Stimulated activated CD4-positive, alpha-beta T cell treated with anti-CD3 and anti-CD28 coated beads, Interleukin-1b, Interleukin-23, amount 100 ng/mL, for 1 hour (primary cell): Measurements from ENCODE around the gene QSOX1.

Experiments
- DNase-seq, 2 donors: peaks; one replicate each; pipeline ENCODE4 v3.0.0-alpha.2; 2020; ENCODE audit warnings: low read depth in 2 of 2

QSOX1 gene

DNA sequence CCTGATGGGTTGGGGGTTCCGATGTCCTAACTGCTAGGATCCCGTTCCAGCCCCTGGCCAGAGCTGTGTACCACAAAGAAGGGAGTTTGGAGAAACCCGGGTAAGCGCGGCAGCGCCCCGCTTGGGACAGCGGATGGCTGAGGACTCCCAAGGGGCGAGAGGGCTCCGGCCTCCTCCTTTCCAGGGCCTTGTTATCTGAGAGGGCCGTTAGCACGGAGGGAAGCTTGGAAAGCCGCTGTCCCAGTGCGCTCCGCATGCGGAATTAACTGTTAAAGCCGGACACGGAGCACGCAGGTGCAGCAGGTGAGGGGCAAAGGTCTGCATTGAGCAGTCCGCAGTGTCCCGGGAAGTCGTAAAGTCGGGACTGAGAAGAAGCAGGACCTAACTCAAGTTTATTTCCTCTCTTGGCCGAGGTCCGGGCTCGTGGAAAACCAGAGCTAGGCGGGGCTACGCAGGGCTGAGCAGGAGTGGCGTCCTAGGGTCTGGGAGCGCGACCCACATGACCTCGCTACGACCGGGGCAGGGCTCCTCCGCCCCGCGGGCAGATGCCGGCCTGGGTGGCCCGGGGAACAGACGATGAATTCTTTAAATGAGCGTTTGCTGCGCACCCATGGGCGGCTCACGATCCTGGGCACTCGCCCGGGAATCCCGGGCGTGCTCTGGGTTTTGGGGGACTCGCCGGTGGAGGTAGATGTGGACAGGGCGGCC, 79.9 kb downstream of the QSOX1 start:
- no peak for DNase-seq

DNA sequence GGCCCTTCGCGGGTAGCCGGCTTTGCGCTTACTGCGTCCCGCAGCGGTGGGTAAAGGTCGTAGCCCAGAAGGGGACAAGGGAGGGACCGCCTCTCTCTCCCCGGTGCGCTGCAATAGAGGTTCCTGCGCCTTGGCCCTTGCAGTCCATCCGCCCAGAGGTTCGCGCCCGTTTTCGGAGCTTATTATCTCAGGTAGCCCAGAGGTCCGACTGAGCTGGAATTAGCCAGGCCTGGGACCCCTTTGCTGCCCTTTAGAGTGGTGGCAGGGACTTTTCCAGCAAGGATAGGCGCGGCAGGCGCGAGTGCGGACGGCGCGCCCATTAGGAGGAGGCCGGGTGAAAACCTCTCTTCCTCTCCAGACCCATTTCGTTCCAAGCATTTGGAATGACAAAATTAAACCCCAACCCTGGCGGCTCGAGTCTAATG, 80.4 kb downstream of the QSOX1 start:
- no peak for DNase-seq

DNA sequence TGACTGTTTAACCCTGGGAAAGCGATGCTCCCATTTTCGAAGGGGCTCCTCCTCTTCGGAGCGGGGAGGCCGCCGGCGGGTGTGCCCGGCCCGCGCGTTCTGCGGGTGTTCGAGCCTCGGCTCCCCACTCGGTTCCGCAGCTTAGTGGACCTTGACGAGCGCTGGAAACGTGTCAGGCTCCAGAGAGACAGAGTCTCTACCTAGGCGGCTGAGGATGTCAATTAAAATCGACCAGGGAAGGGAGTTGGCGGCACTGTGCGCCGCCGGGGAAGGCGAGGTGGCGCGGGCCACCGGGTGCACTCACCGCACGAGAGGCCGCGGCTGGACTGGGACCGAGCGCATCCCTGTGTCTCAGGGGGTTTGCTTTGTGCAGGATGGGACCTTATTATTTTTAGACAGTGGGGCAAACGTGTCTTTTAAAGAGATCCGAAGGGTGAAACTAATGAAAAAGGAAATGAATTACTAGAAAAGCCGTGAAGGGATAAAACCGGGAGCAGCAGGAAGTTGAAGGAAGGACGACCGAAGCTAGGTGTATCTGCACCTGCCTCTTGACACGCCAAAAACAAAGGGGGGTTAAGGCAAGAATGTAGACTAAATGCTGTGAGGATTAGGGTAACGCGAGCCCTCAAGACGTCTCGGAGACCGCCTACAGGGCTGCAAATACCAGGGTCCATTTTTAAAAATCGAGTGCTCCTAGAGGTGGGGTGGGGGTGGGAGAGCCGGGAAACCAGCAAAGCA, 81.0 kb downstream of the QSOX1 start:
- no peak for DNase-seq

DNA sequence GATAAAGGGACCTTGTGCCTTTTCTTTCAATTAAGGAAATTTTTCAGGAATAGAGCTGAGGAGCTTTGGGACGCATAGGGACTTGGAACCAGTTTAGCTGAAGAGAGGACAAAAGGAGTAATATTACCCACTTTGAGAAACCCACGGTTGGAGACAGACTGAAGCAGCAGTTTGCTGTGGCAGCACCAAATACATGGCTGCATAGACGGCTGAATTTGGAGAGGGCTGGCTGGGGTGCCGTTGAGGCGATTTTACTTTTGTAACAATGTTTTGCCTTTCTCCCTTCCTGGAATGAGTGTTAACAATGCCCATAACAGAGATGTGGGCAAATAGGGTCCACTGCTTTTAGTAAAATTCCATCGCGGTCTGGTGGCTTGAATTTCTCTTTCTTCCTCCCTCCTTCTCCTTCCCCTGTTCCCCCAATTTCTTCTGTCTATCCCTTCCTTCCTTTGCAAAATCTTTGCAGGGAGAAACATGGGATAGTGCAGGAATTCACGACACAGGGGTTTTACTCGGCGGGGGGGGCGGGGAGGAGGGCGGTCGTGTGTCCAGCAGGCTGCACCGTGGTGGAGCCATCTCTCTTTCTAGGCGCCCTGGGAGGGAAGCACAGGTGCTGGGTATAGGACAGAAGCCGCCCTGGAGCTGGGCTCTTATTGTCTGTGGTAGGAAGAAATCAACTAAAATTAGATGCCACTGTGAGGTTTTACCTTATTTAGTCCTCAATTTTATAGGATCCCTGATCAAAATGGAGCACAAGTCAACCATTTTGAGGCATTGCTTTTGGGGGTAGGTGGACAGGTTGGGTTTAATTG, 82.2 kb downstream of the QSOX1 start:
- no peak for DNase-seq

GRCh38 chr1:180237869-180238476, 83.3 kb downstream of the QSOX1 start:
- no peak for DNase-seq

DNA sequence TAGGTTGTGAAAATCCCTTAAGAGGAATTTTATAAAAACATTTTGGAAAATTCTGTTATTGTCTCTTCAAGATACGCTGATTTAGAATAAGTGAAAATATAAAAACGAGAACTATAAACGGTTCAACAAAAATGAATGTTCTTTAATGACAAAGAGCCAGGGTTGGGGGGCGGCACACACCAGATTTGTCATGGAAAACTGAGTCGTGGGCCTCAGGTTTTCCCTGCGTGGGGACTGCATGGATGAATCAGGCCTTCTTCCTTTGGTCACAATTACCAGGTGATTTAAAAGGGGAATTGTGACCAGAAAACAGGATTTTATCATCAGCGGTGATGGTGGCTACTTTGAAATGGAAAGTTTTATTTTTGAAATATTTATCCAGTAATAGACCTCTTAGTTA, 84.0 kb downstream of the QSOX1 start:
- no peak for DNase-seq

DNA sequence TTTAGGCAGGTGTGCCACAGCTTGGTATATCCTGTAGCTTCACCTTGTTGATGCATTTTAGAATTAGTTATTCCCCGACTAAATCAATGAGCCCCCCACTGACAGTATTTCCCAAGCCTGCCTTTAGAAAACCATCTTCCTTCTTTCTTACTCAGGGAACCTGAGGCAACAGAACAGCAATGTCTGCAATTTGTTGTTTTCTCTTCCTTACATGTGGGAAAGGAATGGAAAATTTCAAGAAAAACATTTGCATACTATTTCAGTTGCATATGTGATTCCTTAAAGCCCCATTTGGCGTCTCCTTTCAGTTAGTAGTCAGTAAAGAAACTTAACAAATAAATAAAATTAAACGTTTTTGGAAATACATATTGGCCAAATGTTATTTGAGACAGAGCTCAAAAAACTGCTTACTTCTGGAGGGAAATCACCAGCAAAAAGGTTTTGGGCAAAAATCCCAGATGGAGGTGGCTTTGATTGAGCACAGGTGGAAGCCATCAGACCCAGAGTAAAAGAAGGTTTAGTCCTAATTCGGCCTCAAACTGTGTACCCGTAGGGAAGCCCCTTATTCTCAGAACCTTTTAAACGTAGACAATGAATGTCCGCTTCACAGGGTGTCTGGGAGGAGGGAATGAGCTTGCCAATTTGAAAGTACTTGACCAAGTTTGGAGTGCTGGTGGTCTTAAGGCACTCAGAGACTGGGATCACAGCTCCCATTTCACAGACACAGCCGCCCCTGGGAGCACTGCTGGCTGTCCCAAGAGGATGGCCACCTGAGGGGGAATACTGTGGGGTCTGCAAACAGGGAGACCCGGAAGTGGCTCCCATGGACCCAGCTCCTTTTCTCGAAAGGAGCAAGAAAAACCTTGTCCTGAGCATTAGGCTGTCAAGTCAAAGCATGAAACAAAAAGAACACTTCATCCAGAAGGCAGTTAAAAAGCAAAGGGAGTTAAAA, 84.8 kb downstream of the QSOX1 start:
- no peak for DNase-seq

DNA sequence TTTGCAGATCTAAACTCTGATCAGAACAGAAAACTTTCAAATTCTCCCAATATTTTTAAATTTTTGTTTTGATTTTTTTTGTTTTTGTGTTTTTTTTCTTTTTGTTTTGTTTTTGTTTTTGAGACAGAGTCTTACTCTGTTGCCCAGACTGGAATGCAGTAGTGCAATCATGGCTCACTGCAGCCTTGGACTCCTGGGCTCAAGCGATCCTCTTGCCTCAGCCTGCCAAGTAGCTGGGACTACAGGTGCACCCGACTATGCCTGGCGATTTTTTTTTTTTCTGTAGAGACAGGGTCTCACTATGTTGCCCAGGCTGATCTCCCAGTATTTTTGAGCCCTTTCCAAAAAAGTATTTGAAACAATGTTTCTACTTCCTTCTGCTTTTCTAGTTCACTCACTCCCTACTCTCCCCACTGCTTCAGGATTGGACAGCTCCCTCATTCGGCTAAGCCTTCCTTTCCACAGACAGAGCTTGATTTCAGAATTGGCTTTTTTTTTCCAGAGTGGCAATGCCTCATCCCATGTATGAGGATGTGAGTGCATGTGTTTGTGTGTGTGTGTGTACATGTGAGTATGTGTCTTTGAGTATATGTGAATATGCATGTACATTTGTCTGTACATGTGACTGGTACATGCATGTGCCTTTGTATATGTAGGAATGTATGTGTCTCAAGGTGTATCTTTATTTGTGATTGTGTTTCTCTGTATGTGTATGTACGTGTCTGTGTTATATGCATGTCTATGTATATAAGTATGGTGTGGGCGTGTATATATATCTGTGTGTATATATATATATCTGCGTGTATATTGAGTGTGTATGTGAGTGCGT, 87.3 kb downstream of the QSOX1 start:
- no peak for DNase-seq

- no peak for DNase-seq
Measured at GRCh38 chr1:180243517-180244221, 89.0 kb downstream of the QSOX1 start.

GRCh38 chr1:180244840-180245239, 90.2 kb downstream of the QSOX1 start:
- no peak for DNase-seq

- no peak for DNase-seq
Measured at GRCh38 chr1:180246579-180246978, 91.9 kb downstream of the QSOX1 start.

DNA sequence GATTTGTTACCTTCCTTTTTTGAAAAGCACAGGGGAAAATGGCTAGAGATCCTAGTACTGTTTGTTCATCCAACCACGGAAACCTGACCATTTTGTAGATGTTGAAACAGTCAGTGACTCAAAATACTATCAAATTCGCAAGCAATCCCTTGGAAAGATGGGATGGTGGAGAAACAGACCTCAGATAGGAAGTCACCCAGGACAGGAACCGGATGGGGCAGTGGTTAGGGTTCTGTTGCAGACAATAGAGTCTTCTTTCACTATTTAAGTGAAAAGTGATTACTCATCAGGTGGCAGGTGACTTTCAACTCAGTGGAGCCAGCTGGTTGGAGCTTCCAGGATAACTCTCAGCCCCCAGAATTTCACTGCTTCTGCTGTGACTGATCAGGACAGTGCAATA, 92.4 kb downstream of the QSOX1 start:
- DNase-seq: no peak

DNA sequence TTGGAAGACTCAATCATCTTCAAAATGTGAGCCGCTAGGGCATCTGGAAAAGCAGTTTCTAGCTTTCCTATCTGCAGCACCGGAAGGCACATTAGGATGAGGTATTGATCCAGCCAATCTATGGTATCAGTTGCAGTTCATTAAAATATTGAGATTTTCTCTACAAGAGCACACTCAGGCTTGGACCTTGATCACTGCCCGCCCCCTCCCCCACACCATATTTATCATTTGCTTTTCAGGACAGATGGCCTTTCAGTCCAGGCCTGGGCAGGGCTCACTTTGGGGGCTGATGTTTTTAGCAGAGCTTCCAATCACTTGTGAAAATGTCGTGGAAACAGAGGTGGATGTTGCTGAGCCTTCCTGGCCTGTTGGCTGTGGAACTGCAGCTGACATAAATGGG, 92.9 kb downstream of the QSOX1 start:
- no peak for DNase-seq

DNA sequence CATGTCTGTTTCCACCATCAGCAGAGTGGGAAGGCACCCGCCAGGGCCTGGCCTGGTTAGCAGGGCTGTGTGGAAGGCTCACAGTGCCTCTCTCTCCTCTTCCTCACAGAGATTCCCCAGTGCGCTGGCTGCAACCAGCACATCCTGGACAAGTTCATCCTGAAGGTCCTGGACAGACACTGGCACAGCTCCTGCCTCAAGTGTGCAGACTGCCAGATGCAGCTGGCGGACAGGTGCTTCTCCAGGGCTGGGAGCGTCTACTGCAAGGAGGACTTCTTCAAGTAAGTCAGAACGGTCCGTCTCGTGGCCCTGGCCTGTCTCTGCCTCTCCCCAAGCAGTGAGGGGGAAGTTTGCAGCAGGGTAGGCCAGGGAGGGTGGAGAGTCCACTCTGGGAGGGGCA, 93.5 kb downstream of the QSOX1 start:
- no peak for DNase-seq

DNA sequence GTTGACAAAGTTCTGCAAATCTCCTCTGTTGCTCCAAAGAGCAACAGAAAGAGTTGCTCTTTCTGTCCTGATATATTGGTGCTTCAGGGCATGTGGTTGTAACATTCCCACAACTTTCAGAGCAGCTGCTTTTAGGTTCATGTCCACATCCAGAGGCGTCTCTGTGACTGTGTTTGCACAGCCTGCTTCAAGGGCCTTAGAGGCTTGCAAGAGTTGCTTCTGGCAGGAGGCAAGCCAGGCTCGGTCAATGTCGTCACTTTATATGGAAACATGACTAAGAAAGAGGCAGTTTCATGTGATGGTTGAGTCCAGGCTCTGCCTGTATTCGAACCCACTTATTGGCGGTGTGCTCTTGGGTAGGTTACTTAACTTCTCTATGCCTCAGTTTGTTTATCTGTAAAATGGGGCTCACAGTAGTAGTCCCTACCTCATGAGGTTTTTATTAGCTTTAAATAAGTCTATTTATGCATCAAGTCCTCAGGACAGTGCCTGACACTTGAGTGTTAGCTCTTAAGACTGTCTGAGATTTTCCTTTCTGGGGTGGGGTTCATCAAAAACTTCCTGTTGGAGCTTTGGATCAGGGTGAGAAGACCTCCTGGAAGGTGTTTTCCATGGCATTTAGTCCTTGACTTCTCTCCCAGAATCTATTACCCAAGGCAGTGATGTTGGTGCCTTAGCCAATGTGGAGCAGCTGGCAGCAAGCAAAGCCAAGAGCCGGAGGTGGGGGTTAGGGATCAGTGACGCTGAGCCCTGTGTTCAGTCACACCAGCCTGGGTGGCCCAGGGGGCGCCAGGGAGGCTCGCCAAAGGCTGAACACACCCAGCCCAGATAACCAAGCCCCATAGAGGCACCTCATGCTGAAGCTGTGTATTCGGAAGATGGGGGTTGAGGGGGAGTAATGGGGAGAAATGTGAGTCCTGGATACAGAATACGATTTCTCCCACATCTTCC, 94.3 kb downstream of the QSOX1 start:
- DNase-seq: no peak

- DNase-seq: no peak
Measured at GRCh38 chr1:180249725-180250498, 95.2 kb downstream of the QSOX1 start.

- no peak for DNase-seq
Measured at GRCh38 chr1:180250499-180250770, 95.8 kb downstream of the QSOX1 start.
